Measurements from ENCODE around the gene TRIM47. TPM values are rescaled to one million over a fixed set of nuclear protein-coding genes. Genes with fewer than 3 reads are reported as not detected.

Gene TRIM47
- total RNA-seq, 1 experiment from 2014 or later: 11.9 TPM

DNA sequence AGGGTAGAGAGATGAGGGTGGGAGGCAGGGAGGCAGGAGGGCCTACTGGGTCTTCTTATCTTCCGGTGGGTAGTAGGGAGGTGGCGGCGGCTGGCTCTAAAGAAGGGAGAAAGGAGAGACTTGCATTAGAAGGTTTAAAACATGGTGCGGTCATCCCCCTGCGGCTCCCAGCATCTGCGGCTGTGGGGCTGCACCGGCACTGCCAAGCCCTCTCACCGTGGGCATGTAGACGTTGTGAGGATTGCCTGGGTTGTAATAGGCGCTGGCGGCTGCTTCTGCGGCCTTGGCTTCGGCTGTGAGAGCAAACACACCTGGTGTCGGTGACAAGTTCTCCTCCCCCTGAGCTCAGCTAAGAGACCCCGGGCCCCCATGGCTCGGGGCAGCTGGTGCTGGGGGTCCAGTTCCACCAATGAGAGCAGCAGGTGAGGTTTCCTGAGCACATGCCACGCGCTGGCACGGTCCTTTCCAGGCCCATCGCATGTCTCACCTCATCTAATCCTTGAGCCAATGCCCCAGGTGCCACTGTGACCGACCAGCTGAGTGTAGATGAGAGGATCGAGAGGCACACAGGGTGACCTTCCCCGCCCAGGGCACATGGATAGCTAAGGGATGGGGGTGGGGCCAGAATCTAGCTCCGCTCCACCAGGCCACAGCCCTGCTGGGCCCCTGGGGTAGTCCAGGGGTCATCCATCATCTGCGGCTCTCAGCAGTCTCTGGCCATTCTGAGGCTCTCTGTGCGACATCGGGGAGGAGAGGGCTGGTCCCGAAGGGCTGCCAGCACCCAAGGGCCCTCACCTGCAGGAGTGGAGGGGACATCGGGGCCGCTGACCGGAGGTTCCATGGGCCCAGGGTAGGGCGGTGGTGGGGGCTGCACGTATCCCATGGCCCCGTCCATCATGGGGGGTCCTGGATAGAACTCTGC is 31.4 kb downstream of the TRIM47 start:
- Histone ChIP-seq H3K4me3 (no peak overlapping the region), H3K9me3 (replicated peaks) (no peaks in the 10 kb centered on the region; the same call in 1 of the 2 replicates), H3K36me3 (peaks cover 60% of the 10 kb centered on the region), H3K27ac (no peak overlapping the region), H3K27me3 (replicated peaks) (no peaks in the 10 kb centered on the region), H3K4me1 (replicated peaks) (peaks cover 8% of the 10 kb centered on the region)
- peak in 1 of 2 experiments; percentile 54 for DNase-seq (ENCODE audit: low read depth in 1 of 2, low spot score in 2 of 2)

DNA sequence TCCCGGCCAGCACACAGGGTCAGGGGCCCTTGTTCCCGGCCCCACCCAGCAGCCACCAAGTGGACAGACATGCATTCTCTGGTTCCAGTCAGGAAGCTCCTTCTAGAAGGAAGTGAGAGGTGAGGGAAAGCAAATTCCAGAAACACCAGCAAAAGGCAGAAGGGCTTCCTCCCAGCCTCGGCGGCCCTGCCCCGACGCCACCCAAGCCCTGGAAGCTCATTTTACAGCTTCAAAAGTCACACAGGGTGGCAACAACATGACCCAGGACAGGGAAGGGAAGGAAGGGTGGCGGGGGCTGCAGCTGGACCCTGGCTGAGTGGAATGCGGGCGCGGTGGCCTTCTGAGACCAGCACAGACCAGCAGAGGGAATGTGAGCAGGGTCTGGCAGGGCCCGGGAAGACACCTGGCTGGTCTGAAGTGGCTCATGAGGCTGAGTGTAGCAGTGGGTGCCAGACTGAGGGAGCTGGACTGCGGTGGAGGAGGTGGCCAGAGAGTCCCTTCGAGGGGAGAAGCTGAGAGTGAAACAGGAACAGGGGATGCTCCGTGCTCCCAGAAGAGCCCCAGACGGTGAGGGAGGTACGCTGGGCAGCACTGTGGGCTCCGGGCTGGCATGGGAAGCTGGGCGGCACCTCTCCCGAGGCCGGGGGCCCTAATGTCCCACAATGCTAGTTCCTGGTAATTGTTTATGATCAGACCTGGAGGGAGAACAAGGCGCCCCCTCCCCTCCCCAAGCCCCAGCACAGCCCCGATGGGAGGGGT is 32.3 kb downstream of the TRIM47 start:
- Histone ChIP-seq H3K36me3 (peaks cover 53% of the 10 kb centered on the region), H3K9me3 (replicated peaks) (no peaks in the 10 kb centered on the region; the same call in 1 of the 2 replicates), H3K4me1 (replicated peaks) (peaks cover 8% of the 10 kb centered on the region), H3K27ac (no peak overlapping the region), H3K4me3 (no peak overlapping the region), H3K27me3 (replicated peaks) (no peaks in the 10 kb centered on the region)
- DNase-seq (ENCODE audit: low read depth in 1 of 2, low spot score in 2 of 2): no peak

DNA sequence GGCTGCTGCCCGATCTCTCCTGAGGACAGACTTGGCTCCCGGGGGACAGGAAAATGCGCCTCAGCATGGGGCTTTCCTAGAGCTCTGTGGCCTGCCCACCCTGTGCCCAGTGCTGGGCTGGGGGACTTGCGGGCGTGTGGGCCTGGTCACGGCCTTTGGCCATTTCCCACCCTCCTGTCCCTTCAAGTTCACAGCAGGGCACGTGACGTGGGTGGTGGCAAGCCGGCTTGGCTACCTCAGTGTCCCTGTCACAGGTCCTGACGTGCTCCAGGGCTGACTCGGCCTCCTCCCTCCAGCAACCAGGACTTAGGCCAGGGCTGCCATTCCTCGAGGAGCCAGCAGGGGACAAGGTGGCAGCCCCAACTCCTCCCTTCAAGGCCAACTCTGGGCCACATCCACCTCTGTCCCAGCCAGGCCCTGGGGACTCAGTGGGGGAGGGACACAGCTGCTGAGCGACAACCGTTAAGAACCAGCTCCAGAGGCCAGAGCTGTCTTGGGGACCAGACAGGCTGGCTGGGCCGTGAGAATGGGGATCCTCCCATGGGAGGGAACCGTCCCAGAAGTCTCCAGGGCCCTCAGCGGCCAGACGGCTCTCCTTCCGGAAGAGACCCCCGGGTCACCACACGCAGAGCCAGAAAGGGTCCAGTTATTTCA is 33.2 kb downstream of the TRIM47 start:
- Histone ChIP-seq H3K4me1 (replicated peaks) (peaks cover 8% of the 10 kb centered on the region), H3K27me3 (replicated peaks) (no peaks in the 10 kb centered on the region), H3K4me3 (no peak overlapping the region), H3K36me3 (peaks cover 44% of the 10 kb centered on the region), H3K9me3 (replicated peaks) (no peaks in the 10 kb centered on the region; the same call in 1 of the 2 replicates), H3K27ac (no peak overlapping the region)
- DNase-seq (ENCODE audit: low read depth in 1 of 2, low spot score in 2 of 2): peak; percentile 70 to 82

DNA sequence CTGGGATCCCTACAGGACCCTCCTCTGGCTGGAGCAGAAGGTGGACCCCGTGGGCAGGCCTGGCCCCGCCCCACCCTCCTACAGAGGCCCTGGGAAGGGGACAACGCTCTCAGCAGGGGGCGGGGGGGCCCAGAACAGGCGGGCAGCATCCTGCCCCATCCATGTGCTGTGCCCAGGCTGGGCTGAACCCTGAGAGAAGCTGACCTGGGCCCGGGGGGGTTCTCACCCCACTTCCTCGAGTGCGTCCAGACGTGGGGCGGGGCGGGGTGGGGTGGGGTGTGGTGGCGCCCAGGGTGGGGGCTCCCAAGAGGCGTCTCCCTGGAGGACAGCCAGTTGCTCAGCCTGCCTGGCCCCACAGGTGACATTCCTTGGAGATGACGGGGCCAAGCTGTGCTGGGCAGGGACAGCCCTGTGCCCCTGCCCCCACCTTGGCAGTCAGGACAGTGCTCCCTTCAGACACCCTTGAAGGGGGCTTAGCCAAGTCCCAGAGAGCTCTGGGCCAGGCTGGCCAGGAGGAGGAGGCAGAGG is 33.8 kb downstream of the TRIM47 start:
- Histone ChIP-seq H3K4me1 (replicated peaks) (peaks cover 8% of the 10 kb centered on the region), H3K4me3 (no peak overlapping the region), H3K36me3 (peaks cover 40% of the 10 kb centered on the region), H3K9me3 (replicated peaks) (no peaks in the 10 kb centered on the region; the same call in 1 of the 2 replicates), H3K27ac (no peak overlapping the region), H3K27me3 (replicated peaks) (no peaks in the 10 kb centered on the region)
- DNase-seq (ENCODE audit: low read depth in 1 of 2, low spot score in 2 of 2): no peak

DNA sequence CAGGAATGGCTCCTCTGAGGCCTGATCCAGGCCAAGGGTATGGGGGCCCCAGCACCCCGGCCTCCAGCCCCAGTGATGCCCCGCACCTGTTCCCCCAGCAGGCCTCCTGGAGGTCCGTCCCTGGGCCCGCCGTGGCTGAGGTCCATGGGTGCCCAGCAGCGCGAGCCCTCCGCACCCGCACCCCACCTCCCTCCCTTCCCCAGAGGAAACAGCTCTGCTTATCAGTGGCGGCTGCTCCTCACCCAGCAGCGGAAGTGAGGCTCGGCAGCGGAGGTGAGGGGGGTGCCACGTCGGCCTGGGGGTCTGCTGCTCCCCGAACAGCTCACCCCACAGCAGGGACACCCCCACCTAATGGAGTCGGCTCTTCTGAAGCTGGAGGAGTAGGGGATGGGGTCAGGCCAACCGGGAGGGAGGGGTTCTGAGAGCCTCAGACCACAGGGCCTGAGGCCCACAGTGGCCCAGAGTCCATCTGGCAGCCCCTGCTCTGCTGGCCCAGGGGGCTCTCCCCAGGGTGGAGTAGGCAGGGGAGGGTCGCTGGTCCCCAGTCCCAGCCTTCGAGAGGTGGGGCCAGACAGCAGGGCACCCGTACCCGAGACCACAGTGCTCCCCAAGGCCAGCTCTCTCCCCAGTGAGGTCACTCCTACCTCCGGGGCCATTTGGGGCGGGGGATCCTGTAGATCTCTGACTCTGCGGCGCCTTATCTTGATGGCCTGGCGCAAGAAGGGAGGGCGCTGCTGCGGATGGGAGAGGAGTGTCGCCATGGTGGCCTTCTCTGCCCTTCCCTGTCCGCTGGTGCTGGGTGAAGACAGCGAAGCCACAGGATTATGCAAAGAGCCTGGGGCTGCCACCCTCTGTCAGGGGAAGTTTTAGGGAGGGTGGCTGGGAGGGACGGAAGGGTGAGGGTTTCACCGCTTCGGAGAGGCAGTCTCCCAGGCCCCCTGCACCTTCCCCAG is 34.5 kb downstream of the TRIM47 start, which contains the start of gene UNC13D:
TSS of gene UNC13D (minus strand) at position 828 of the 953 bp plus-strand sequence. CDS start at position 761, 67 bp downstream.
- DNase-seq (ENCODE audit: low read depth in 1 of 2, low spot score in 2 of 2): no peak
- no peak within 1 kb of the TSS for H3K27ac ChIP-seq
- peaks cover 33% of the 10 kb centered on the region for H3K36me3 ChIP-seq
- peaks cover 8% of the 10 kb centered on the region for H3K4me1 ChIP-seq (replicated peaks)
- no peaks in the 10 kb centered on the region for H3K27me3 ChIP-seq (replicated peaks)
- no peaks in the 10 kb centered on the region; the same call in 1 of the 2 replicates for H3K9me3 ChIP-seq (replicated peaks)
- no peak within 1 kb of the TSS for H3K4me3 ChIP-seq

DNA sequence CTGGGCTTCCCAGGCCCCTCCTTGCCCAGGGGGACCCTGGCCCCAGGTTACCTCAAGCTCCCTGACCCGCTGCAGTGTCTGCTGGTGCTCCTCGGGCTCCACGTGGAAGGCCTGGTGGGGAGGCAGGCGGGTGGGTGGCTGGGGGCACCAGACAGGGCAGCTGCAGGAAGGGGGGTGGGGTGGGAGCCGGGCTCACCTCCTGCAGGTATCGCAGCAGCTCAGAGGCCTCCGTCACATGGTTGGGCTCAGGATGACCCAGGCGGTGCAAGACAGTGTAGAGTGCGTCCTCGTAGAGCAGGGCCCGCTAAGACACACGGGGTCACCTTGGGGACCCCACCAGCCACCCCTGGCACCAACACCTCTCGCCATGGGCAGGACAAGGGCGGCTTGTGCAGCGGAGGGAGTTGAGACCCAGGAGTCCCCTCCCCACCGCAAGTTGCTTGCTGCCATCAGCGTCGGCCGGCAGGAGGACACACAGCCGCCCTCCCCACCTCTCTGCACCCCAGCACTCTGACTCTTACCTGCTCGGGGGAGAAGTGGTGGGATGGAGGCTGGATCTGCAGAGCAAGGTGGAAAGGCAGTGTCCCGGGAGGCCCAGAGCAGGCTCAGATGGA is 35.3 kb downstream of the TRIM47 start:
- H3K27me3 ChIP-seq (replicated peaks): no peaks in the 10 kb centered on the region
- peaks cover 8% of the 10 kb centered on the region for H3K4me1 ChIP-seq (replicated peaks)
- no peak overlapping the region for H3K27ac ChIP-seq
- DNase-seq (ENCODE audit: low read depth in 1 of 2, low spot score in 2 of 2): no peak
- H3K4me3 ChIP-seq: no peak overlapping the region
- H3K36me3 ChIP-seq: peaks cover 25% of the 10 kb centered on the region
- H3K9me3 ChIP-seq (replicated peaks): no peaks in the 10 kb centered on the region; the same call in 1 of the 2 replicates

DNA sequence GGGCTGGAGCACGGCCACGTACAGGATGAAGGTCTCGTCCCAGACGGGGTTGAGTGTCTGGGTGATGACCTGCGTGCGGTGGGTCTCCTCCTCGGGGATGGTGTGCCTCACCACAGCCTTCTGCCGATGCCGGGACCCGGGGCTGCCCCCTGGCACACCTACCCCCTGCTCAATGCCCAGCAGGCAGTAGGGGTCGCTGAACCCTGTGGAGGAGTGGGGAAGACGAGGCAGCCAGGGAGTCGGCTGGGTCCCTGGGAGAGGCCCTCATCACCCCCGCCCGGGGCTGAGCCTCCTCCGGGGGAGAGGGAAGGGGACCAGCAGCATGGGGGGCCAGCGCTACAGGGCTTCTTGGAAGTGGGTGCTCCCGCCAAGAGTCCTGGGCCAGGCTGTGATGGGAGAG is 36.0 kb downstream of the TRIM47 start:
- no peak overlapping the region for H3K4me3 ChIP-seq
- H3K27me3 ChIP-seq (replicated peaks): no peaks in the 10 kb centered on the region
- peak in 1 of 2 experiments; percentile 48 for DNase-seq (ENCODE audit: low read depth in 1 of 2, low spot score in 2 of 2)
- H3K27ac ChIP-seq: no peak overlapping the region
- H3K4me1 ChIP-seq (replicated peaks): peaks cover 8% of the 10 kb centered on the region
- peaks cover 18% of the 10 kb centered on the region for H3K36me3 ChIP-seq
- no peaks in the 10 kb centered on the region for H3K9me3 ChIP-seq (replicated peaks)

DNA sequence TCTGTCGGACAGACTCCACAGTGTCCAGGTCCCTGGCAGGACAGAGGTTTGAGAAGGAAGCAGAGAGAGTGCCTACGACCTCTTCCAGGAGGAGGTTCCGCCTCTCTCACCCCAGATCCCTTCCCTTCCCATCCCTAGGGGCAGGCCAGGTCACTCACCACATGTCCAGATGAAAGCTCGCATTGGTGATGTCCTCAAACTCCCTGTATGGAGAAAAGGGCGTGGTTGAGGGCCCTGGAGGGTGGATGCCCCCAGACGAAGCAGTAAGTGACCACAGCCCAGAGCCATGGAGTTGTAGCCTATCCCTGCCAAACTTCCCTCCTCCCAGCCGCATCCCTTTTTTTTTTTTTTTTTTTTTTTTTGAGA is 37.6 kb downstream of the TRIM47 start:
- Histone ChIP-seq H3K4me3 (no peak overlapping the region), H3K36me3 (peaks cover 2% of the 10 kb centered on the region), H3K4me1 (replicated peaks) (peaks cover 8% of the 10 kb centered on the region), H3K27ac (no peak overlapping the region), H3K27me3 (replicated peaks) (no peaks in the 10 kb centered on the region), H3K9me3 (replicated peaks) (no peaks in the 10 kb centered on the region)
- DNase-seq (ENCODE audit: low read depth in 1 of 2, low spot score in 2 of 2): no peak

DNA sequence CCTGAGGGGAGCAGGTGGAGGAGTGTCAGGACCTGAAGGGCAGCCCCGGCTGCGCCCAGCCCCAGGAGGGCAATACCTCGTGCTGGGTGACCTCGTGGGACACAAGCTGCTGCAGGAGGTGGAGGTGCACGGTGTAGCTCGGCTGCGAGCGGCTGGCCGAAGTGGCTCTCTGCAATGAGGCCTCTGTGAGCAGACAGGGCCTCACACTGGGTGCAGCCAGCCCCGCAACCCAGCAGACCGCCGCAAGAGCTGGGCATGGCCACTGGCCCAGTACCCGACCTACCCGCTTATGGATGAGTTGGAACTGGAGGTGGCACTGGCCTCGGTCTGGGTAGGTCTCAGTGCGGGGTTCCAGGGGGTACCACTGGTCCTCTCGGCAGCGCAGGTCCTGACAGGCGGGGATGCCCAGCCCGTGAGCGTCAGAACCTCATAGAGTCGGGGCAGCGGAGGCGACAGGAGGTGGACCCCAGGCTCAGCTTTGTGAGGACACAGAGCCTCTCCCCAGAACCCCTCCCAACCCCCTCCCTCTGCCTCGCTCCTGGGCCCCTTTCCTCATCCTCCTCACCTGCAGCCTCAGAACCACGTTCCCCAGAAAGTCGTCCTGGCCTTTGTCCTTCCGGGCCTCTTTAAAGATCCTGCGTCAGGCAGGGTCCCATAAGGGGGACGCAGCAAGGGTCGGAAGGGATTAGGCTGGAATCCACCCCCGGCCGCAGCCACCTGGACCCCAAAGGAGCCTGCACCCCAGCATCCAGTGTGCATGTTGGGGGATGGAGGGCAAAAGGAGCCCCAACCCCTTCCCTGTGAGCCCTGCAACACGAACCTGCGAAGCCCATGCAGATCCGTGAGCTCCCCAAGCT is 38.2 kb downstream of the TRIM47 start:
- H3K4me3 ChIP-seq: no peak overlapping the region

DNA sequence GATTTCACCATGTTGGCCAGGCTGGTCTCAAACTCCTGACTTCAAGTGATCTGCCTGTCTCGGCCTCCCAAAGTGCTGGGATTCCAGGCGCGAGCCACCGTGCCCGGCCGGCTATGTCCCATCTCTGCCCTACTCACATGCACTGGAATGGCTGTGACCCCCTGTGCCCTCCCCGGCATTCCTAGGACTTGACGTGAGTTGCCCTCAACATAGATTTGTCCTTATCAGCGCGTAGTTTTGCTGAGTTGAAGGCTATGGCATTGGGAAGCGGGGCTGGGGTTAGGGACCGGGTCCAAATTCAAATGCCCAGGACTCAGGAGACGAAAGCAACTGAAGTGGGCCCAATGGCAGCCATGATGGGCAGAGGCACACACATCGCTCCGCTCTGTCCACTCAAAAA is 40.0 kb downstream of the TRIM47 start:
- H3K4me1 ChIP-seq (replicated peaks): no peaks in the 10 kb centered on the region
- no peaks in the 10 kb centered on the region for H3K27me3 ChIP-seq (replicated peaks)
- DNase-seq (ENCODE audit: low read depth in 1 of 2, low spot score in 2 of 2): no peak
- H3K27ac ChIP-seq: no peak overlapping the region
- H3K9me3 ChIP-seq (replicated peaks): no peaks in the 10 kb centered on the region
- no peak overlapping the region for H3K4me3 ChIP-seq
- H3K36me3 ChIP-seq: no peaks in the 10 kb centered on the region

More for the DNA sequence above, 38.2 kb downstream of the TRIM47 start:
- H3K9me3 ChIP-seq (replicated peaks): no peaks in the 10 kb centered on the region
- no peak for DNase-seq (ENCODE audit: low read depth in 1 of 2, low spot score in 2 of 2)
- H3K27ac ChIP-seq: no peak overlapping the region
- H3K36me3 ChIP-seq: no peaks in the 10 kb centered on the region
- H3K27me3 ChIP-seq (replicated peaks): no peaks in the 10 kb centered on the region
- H3K4me1 ChIP-seq (replicated peaks): peaks cover 5% of the 10 kb centered on the region

DNA sequence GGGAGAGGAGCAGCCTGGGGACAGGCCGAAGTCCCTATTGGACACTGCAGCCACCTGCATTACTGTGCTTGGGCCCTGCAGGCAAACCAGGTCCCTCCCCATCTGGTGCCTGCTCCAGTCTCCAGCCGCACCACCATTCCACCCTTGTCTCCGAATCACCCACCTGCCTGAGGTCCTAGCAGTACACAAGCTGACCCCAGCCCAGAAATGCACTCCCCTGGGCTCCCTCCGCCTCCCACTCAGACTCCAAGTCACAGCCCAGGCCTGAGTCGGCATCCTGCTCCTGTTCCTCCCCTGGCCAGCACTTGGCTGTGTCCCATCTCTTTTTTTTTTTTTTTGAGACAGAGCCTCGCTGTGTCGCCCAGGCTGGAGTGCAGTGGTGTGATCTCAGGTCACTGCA is 40.5 kb downstream of the TRIM47 start:
- Histone ChIP-seq H3K27ac (no peak overlapping the region), H3K9me3 (replicated peaks) (no peaks in the 10 kb centered on the region), H3K27me3 (replicated peaks) (no peaks in the 10 kb centered on the region), H3K4me3 (no peak overlapping the region), H3K4me1 (replicated peaks) (no peaks in the 10 kb centered on the region), H3K36me3 (no peaks in the 10 kb centered on the region)
- DNase-seq (ENCODE audit: low read depth in 1 of 2, low spot score in 2 of 2): no peak
